Loucy (cell line): ENCODE measurements around the gene SENP3.
A peak's percentile ranks its signal among the peaks of the same experiment; 100 is the strongest.
"Not testable (repeated sequence)": the region's sequence is repeated elsewhere in the genome, so short reads cannot be mapped to it uniquely, and the experiment has no call there.

Experiments
- H2AFZ ChIP-seq: fragments of 200-600 bp; sonication (generic); 2 replicates; pipeline ENCODE4 v1.6.0; 2016; ENCODE audit warnings: antibody characterized with exemption, mild to moderate bottlenecking, low read length, moderate library complexity
- H3F3A ChIP-seq: fragments of 200-600 bp; 2 replicates; pipeline ENCODE4 v1.6.0; 2016; ENCODE audit warnings: antibody characterized with exemption, low read depth, mild to moderate bottlenecking
- H3K27me3 ChIP-seq: fragments of 200-600 bp; sonication (generic); 2 replicates; pipeline ENCODE4 v1.6.1; 2014; ENCODE audit warnings: low read length, mild to moderate bottlenecking; ENCODE audit not compliant: insufficient read depth, poor library complexity, severe bottlenecking
- H3K36me3 ChIP-seq: fragments of 200-600 bp; sonication (generic); 2 replicates; pipeline ENCODE4 v1.6.1; 2016; ENCODE audit warnings: low read length; ENCODE audit not compliant: insufficient read depth
- H3K4me1 ChIP-seq: fragments of 200-600 bp; sonication (generic); 2 replicates; pipeline ENCODE4 v1.5.1; 2014; ENCODE audit warnings: low read length, mild to moderate bottlenecking; ENCODE audit not compliant: insufficient read depth, poor library complexity, severe bottlenecking
- H3K4me2 ChIP-seq: fragments of 200-600 bp; sonication (generic); 2 replicates; pipeline ENCODE4 v1.6.0; 2014; ENCODE audit warnings: antibody characterized with exemption, low read length, low read depth, mild to moderate bottlenecking; ENCODE audit not compliant: poor library complexity, severe bottlenecking
- H3K4me3 ChIP-seq: fragments of 200-600 bp; sonication (generic); 2 replicates; pipeline ENCODE4 v1.5.1; 2014; ENCODE audit warnings: low read length, mild to moderate bottlenecking, mixed read lengths; ENCODE audit not compliant: poor library complexity, severe bottlenecking
- H3K79me2 ChIP-seq: fragments of 200-600 bp; sonication (generic); 2 replicates; pipeline ENCODE4 v1.6.1; 2014; ENCODE audit warnings: low read length; ENCODE audit not compliant: insufficient read depth
- H3K9ac ChIP-seq: fragments of 200-600 bp; sonication (generic); 2 replicates; pipeline ENCODE4 v1.6.0; 2014; ENCODE audit warnings: mild to moderate bottlenecking, low read depth, low read length, moderate library complexity; ENCODE audit not compliant: poor library complexity, severe bottlenecking
- H3K9me2 ChIP-seq: fragments of 200-600 bp; sonication (generic); replicated peaks from 2 replicates; pipeline ENCODE4 v1.6.1; 2016; ENCODE audit warnings: low read depth, low read length, mixed read lengths
- H3K9me3 ChIP-seq: fragments of 200-600 bp; sonication (generic); 2 replicates; pipeline ENCODE4 v1.6.1; 2014; ENCODE audit warnings: mild to moderate bottlenecking, antibody characterized with exemption, low read length, low read depth; ENCODE audit not compliant: insufficient read depth
- H4K20me1 ChIP-seq: fragments of 200-600 bp; sonication (generic); 2 replicates; pipeline ENCODE4 v1.6.0; 2014; ENCODE audit warnings: antibody characterized with exemption, low read length, mild to moderate bottlenecking; ENCODE audit not compliant: insufficient read depth, poor library complexity, severe bottlenecking
- EZH2phosphoT487 ChIP-seq: fragments of 200-600 bp; IDR thresholded peaks from 2 replicates; pipeline ENCODE4 v1.6.1; 2018; ENCODE audit warnings: antibody characterized with exemption, mild to moderate bottlenecking, moderate library complexity, borderline replicate concordance
- TF ChIP-seq, protein P1 (sequence below): fragments of 200-600 bp; sonication (generic); conservative IDR thresholded peaks from 2 replicates; pipeline ENCODE4 v1.5.1; 2014; ENCODE audit warnings: mild to moderate bottlenecking, antibody characterized with exemption, low read length

SENP3 gene

DNA sequence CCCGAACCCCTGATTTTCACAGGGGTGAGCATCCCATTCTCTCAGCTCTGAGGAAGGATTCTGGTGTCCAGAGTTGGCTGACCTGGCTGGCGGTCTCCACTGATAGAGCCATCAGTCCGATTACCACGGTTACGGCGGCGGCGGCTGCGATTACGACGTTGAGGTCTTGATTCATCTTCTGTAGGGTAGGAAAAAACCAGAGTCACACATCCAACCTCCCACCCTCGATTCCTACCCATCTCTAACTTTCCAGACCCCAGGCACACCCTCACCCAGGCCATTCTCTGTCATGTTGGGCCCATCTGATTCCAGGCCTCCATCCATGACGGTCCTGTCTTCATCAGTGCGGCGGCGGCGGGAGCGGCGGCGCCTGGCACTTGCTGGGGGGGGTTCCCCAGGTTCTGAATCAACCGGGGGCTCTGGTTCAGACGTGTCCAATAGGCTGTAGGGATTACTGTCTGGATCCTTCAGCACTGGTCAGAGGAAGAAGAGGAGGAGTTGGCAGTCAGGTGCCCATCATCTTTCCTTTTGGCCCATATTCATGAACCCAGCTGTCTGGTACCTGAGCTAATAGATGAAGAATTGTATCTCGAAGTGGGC is 30.8 kb downstream of the SENP3 start:
- H3K36me3 ChIP-seq = peaks cover 62% of the 10 kb centered on the region; the same call in 1 of the 2 replicates
- no peaks in the 10 kb centered on the region for H4K20me1 ChIP-seq
- no peak overlapping the region for H3K4me3 ChIP-seq
- H3K9ac ChIP-seq = no peak overlapping the region
- no peaks in the 10 kb centered on the region for H3F3A ChIP-seq
- H3K9me3 ChIP-seq = no peaks in the 10 kb centered on the region
- no peaks in the 10 kb centered on the region for H3K4me1 ChIP-seq
- H3K9me2 ChIP-seq = no peaks in the 10 kb centered on the region
- H3K27me3 ChIP-seq = no peaks in the 10 kb centered on the region
- H3K4me2 ChIP-seq = no peak overlapping the region
- TF ChIP-seq, protein P1, sequence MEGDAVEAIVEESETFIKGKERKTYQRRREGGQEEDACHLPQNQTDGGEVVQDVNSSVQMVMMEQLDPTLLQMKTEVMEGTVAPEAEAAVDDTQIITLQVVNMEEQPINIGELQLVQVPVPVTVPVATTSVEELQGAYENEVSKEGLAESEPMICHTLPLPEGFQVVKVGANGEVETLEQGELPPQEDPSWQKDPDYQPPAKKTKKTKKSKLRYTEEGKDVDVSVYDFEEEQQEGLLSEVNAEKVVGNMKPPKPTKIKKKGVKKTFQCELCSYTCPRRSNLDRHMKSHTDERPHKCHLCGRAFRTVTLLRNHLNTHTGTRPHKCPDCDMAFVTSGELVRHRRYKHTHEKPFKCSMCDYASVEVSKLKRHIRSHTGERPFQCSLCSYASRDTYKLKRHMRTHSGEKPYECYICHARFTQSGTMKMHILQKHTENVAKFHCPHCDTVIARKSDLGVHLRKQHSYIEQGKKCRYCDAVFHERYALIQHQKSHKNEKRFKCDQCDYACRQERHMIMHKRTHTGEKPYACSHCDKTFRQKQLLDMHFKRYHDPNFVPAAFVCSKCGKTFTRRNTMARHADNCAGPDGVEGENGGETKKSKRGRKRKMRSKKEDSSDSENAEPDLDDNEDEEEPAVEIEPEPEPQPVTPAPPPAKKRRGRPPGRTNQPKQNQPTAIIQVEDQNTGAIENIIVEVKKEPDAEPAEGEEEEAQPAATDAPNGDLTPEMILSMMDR = no peak
- TF ChIP-seq EZH2phosphoT487 = no peak
- H2AFZ ChIP-seq = no peak overlapping the region
- H3K79me2 ChIP-seq = no peaks in the 10 kb centered on the region

DNA sequence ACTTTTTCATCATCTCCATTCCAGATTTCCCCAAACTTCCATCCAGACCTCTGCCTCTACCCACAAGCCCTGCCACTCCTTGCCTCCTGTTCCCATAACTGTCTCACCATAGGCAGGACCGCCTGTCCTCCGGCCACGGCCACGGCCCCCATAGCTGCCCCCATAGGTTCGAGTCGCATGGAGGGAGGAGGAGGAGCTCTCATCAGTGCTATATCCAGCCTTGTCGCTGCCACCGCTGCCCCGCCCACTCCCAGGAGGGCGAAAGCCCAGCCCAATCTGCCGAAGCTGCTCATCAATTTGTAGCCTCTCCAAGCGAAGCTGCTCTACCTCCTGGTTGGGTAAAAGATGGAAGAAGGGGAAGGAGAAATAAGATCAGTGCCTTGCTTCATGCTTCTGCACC is 31.6 kb downstream of the SENP3 start:
- no peaks in the 10 kb centered on the region for H3F3A ChIP-seq
- no peaks in the 10 kb centered on the region for H3K9me3 ChIP-seq
- no peak for TF ChIP-seq EZH2phosphoT487
- TF ChIP-seq, protein P1 = no peak
- H3K79me2 ChIP-seq = no peaks in the 10 kb centered on the region
- H3K4me1 ChIP-seq = no peaks in the 10 kb centered on the region
- H3K4me2 ChIP-seq = no peak overlapping the region
- peaks cover 62% of the 10 kb centered on the region; the same call in 1 of the 2 replicates for H3K36me3 ChIP-seq
- no peak overlapping the region for H3K4me3 ChIP-seq
- H2AFZ ChIP-seq = no peak overlapping the region
- H4K20me1 ChIP-seq = no peaks in the 10 kb centered on the region
- H3K9ac ChIP-seq = no peak overlapping the region
- no peaks in the 10 kb centered on the region for H3K27me3 ChIP-seq
- no peaks in the 10 kb centered on the region for H3K9me2 ChIP-seq

DNA sequence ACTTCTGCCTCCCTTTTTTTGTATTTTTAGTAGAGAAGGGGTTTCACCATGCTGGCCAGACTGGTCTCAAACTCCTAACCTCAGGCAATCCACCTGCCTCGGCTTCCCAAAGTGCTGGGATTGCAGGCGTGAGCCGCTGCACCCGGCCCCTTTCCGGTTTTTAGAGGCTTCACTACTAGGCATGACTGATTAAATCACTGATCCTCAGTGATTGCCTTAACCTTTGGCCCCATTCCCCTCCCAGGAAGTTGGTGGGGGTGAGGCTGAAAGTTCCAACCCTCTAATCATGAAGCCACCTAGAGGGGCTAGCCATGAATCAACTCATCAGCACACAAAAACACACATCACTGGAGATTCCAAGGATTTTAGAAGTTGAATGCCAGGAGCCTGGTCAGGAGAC is 35.8 kb downstream of the SENP3 start:
- H3K4me3 ChIP-seq, H3K9ac ChIP-seq, H4K20me1 ChIP-seq, H2AFZ ChIP-seq, H3F3A ChIP-seq, H3K9me2 ChIP-seq, H3K9me3 ChIP-seq, H3K4me1 ChIP-seq, H3K79me2 ChIP-seq, H3K27me3 ChIP-seq, H3K4me2 ChIP-seq: not testable (repeated sequence)
- peaks cover 72% of the 10 kb centered on the region; the same call in 1 of the 2 replicates for H3K36me3 ChIP-seq

DNA sequence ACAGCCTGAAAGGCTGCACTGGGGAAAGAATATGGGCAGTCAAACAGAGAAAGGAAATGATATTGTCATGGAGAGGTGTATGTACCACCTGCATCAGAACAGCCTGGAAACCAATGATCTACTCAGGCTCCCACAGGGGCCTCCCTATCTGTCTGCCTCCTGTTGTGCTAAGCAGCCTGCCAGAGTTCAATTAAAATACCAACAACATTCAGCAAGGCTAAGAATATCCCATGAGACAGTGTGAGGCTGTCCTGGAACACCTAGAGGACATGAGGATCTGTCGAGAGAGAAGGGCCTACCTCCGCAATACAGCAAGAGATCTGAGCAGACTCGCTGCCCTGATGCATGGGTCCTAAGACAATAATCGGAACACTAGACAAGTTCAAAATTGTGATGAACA is 44.6 kb downstream of the SENP3 start:
- Histone ChIP-seq H3K27me3 (no peaks in the 10 kb centered on the region), H3K36me3 (peaks cover 33% of the 10 kb centered on the region; the same call in 1 of the 2 replicates), H3K4me2 (peak overlapping the region; percentile 1), H3K9me3 (no peaks in the 10 kb centered on the region), H3K4me1 (peaks cover 22% of the 10 kb centered on the region), H4K20me1 (peaks cover 18% of the 10 kb centered on the region), H3K79me2 (peaks cover 26% of the 10 kb centered on the region), H3F3A (no peaks in the 10 kb centered on the region), H3K4me3 (no peak overlapping the region), H3K9ac (no peak overlapping the region), H2AFZ (no peak overlapping the region), H3K9me2 (no peaks in the 10 kb centered on the region)
- no peak for TF ChIP-seq EZH2phosphoT487
- TF ChIP-seq, protein P1 = no peak
